Kasumi-1 (cell line): Measurements from ENCODE around the gene TMEM167B.

Source experiments
- DNase-seq, 2 experiments: peaks; one replicate each; lab custom pipeline; 2025; lab: John Stamatoyannopoulos, UW

TMEM167B gene

DNA sequence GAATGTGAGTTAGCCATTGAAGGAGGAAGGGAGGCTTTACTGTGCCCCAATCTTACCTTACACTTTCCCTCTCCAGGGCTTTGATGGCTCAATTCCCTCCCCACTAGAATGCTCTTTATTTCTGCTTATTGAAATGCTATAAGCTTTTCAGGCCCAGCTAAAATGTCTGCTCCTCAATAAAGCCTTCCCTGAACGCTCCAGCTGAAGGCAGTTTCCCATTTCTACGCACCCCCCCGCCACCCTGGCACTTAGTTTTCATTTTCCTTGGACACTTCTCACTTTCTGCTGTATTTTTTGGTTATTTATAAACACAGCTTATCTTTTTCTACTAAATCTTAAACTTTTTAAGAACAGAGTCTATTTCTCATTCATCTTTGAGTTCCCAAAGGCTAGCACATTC, 7.1 kb upstream of the TMEM167B start:
- no peak for DNase-seq

- no peak for DNase-seq
Observed at GRCh38 chr1:109083923-109084322, 6.6 kb upstream of the TMEM167B start.

DNA sequence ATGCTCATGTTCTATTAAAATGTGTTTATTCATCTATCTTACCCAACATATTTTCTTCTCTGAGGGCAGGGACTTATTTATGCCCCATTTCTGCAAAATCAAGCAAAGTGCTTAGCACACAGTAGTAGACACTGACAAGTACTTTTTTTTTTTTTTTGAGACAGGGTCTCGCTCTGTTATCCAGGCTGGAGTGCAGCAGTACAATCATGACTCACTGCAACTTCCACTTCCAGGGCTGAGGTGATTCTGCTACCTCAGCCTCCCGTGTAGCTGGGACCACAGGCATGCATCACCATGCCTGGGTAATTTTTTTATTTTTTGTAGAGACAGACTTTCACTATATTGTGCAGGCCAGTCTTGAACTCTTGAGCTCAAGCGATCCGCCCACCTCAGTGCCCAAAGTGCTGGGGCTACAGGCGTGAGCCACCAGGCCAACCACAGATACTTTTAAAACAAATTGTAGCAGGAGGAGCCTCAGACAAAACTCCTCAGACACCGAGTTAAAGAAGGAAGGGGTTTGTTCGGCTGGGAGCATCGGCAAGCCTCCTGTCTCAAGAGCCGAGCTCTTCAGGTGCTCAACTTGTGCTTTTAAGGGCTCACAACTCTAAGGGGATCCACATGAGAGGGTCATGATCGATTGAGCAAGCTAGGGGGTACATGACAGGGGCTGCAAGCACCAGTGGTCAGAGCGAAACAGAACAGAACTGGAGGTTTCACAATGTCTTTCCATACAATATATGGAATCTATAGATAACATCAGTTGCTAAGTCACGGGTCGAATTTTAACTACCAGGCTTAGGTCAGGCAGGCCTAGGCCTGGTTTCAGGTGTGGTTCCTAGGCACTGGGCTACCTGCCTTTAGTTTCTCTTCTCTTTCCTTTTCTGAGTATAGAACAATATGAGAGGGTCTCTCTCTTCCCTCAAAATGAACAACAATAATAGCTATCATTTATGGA, 5.7 kb upstream of the TMEM167B start:
- no peak for DNase-seq

- peak; percentile 43 to 57 for DNase-seq
Observed at GRCh38 chr1:109089242-109090015, 1.1 kb upstream of the TMEM167B start.

- DNase-seq, result peak; percentile 78 to 83
Observed at GRCh38 chr1:109091078-109091838, 694 bp downstream of the TMEM167B start.

DNA sequence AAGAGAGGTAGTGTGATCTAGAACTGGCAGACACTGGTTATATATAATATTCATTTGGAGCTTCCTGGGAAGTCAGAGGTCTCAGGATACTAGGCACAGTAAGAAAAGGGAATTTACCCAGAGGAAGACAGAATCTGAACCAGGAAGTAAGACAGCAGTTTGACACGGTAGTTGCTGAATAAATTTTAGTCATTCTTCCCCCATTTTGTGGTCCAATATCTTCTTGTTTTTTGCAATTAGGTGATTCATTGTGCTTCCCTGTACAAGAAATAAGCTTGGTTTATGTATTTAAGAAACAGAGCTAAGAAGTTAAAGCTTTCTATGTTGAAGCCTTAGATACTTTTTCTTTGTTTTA, 1.3 kb downstream of the TMEM167B start:
- DNase-seq, result peak; percentile 47 to 61

GRCh38 chr1:109094377-109094803, 3.8 kb downstream of the TMEM167B start:
- DNase-seq, result no peak

GRCh38 chr1:109094871-109095270, 4.3 kb downstream of the TMEM167B start:
- DNase-seq, result no peak

DNA sequence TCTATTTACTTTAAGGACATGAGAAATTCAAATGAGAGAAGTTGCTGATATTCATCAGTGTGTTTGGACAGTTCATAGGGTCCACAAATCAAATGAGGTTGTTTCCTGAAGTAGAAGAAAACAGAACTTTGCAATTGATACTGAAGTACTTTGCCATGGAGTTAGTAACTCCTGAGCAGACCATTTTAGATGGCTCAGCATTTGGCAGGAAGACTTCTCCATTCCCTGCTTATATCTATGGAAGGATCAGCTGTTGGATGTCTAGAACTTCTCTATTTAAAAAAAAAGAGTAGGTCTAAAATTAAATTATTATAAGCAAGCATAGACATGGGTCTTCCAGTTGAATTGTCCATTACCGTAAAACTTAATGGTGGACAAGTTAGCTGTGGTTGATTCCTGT, 5.1 kb downstream of the TMEM167B start:
- DNase-seq, result no peak

- DNase-seq, result no peak
Observed at GRCh38 chr1:109096120-109096519, 5.6 kb downstream of the TMEM167B start.

GRCh38 chr1:109099938-109100773, 9.6 kb downstream of the TMEM167B start:
- peak; percentile 95 to 97 for DNase-seq

GRCh38 chr1:109104364-109105151, 14.0 kb downstream of the TMEM167B start:
- DNase-seq, result no peak

- DNase-seq, result no peak
Observed at GRCh38 chr1:109105881-109106280, 15.3 kb downstream of the TMEM167B start.

GRCh38 chr1:109107785-109108184, 17.2 kb downstream of the TMEM167B start:
- no peak for DNase-seq

DNA sequence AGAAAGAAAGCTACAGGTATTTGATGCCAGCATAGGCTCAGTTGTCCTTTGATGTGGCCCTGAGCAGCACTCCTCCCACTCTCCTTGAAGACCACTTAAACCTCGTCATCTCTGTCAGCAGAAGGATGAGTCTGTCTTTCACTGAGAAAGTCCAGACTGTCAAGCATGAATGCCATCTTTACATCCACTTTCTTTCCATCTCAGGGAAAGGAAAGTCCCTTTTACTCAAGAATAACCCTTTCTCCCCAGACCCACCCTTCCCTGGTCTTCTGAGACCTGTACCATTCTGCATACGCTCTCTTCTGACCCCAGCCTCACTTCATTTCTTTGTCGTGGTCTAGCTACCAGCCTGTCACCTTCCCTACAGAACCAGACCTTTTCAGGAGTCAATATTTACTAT, 19.3 kb downstream of the TMEM167B start:
- no peak for DNase-seq

DNA sequence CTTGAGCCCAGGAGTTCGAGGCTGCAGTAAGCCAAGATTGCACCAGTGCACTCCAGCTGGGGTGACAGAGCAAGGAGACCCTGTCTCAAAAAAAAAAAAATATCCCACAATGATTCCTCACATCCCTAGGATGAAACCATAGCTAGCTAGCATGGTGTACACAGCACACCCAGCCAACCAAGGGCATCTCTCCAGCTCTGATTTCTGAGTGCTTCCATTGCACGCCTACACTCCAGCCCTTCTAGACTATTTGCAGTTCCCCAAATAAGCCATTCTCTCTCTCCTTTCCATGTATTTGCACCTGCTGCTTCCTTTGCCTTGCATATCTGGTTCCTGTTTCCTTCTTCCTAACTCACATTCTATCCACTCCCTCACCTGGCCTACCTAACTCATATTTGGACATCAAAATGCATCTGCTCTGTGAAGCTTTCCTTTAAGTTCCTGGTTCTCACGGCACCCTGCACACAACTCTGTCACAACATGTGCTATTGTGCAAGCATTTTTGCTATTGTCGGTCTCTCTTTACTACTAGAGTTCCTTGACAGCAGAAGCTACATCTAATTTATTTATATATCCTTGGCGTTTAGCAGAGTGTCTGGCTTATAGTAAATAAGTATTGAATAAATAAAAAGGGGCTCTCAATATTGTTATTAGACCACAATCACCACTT, 21.0 kb downstream of the TMEM167B start:
- DNase-seq, result peak; percentile 38 to 44

DNA sequence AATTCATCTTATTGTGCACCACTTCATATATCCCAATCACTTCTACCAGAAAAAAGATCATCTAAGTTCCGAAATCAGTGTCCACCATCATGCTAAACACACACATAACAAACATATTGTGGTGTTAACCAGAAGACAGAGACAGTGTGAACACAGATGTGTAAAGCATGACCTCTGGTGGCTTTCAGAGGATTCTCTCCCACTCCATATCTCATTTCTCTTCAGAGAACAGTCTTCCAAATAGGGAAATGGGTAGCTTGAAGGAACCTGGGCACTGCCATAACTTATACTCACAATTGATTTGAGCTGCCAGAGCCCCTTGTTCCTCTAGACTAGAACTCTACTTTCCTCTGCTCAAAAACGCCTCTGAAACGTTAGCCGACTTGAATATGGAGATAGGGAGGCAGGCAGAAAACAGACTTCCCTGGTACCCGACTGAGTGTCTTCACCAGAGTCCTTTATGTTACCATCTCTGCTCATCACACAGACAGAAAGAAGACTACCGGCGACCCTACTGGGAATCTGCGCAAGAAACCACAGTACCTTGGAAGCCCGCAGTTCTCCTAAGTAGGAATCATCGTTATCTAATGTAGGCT, 21.6 kb downstream of the TMEM167B start:
- DNase-seq, result peak; percentile 86 to 89

GRCh38 chr1:109112652-109113285, 22.2 kb downstream of the TMEM167B start:
- peak; percentile 82 to 85 for DNase-seq
